ENCODE measurements around the gene ZFHX2.

- TF ChIP-seq CTCF (optimal IDR thresholded peaks at IDR 0.05 in 1 of 3, IDR thresholded peaks at IDR 0.05 in 1 of 3, conservative IDR thresholded peaks at IDR 0.05 in 1 of 3; ENCODE audit: extremely low read depth in 1 of 3, insufficient read depth in 2 of 3, low read length in 3 of 3) (no peak), EZH2 (IDR thresholded peaks at IDR 0.05; ENCODE audit: low read length) (no peak)
These were observed 29.6 kb downstream of the ZFHX2 start for GRCh38 chr14:23521785-23522640.
